GM13976 (cell line): Measurements from ENCODE around the gene NLGN1.
"Not testable (repeated sequence)": the region's sequence is repeated elsewhere in the genome, so short reads cannot be mapped to it uniquely, and the experiment has no call there.

Experiments
- DNase-seq: peaks from one replicate; pipeline ENCODE4 v3.0.0; 2012; ENCODE audit warnings: low spot score
- CTCF ChIP-seq: IDR thresholded peaks from 2 replicates; pipeline ENCODE4 v1.5.1; 2012; ENCODE audit warnings: borderline replicate concordance, mild to moderate bottlenecking; ENCODE audit not compliant: insufficient read depth; ENCODE audit errors: extremely low read depth, missing control alignments, control extremely low read depth
- in situ Hi-C: fragments of 300-500 bp; cut with MboI; formaldehyde crosslinking; loops from one replicate; pipeline ENCODE4 v1.12.0; 2022; ENCODE audit warnings: low sequenced_read_pairs, mixed read lengths, inconsistent platforms; ENCODE audit not compliant: unreplicated experiment

NLGN1 gene

GRCh38 chr3:174223626-174224025 is 826.1 kb downstream of the NLGN1 start:
- in situ Hi-C loops: no loop called here
- DNase-seq: no peak
- no peak for TF ChIP-seq CTCF

GRCh38 chr3:174229916-174230315 is 832.4 kb downstream of the NLGN1 start:
- DNase-seq: no peak
- in situ Hi-C loops: no loop called here
- TF ChIP-seq CTCF: no peak

- DNase-seq, in situ Hi-C loops: not testable (repeated sequence)
Measured at GRCh38 chr3:174232028-174232657, 834.6 kb downstream of the NLGN1 start.

GRCh38 chr3:174232658-174233429 is 835.3 kb downstream of the NLGN1 start:
- in situ Hi-C loops: no loop called here
- no peak for TF ChIP-seq CTCF
- no peak for DNase-seq

- no peak for TF ChIP-seq CTCF
- DNase-seq: no peak
- in situ Hi-C loops: no loop called here
Measured at GRCh38 chr3:174233511-174233910, 836.0 kb downstream of the NLGN1 start.

GRCh38 chr3:174242311-174243041 is 844.9 kb downstream of the NLGN1 start:
- TF ChIP-seq CTCF: no peak
- no peak for DNase-seq
- in situ Hi-C loops: no loop called here

- no peak for DNase-seq
- no peak for TF ChIP-seq CTCF
- in situ Hi-C loops: no loop called here
Measured at GRCh38 chr3:174243171-174243570, 845.6 kb downstream of the NLGN1 start.
